ENCODE results near the gene ROBO1.
"Not testable (repeated sequence)": the region's sequence is repeated elsewhere in the genome, so short reads cannot be mapped to it uniquely, and the experiment has no call there.

The ROBO1 gene

DNA sequence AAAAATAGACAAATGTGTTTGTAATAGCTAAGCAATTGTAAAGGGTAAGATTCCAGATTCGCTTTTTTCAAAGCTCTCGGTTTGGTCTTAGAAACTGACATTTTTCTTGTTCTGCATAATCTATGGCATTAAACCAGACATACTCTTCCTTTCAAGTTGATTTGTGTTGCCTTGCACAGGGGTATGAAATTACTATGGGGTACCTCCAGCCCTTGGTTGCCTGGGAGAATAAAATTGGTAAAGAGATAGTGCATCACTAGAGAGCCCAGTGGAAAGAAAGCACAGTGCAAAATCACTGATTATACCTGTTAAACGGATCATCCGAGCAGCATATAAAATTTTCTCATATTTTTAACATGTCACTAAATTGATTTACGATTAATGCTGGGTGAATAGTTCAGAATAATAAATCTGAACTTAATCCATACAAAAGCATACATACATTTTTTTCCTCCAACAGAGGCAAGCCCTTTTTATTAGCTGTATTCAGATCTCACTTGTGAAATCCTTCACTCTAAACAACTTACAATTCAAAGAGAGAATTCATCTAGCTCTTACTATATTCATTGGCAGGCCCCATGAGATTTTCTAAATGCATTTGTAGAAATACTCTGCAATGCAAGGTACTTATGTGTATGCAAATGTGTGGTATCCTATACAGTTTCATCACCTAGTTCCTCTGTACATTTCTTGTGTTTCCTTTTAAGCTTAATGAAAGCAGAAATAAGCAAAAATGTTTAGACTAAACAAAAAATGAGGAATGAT is 224.4 kb downstream of the ROBO1 start:
- DNase-seq = no peak

DNA sequence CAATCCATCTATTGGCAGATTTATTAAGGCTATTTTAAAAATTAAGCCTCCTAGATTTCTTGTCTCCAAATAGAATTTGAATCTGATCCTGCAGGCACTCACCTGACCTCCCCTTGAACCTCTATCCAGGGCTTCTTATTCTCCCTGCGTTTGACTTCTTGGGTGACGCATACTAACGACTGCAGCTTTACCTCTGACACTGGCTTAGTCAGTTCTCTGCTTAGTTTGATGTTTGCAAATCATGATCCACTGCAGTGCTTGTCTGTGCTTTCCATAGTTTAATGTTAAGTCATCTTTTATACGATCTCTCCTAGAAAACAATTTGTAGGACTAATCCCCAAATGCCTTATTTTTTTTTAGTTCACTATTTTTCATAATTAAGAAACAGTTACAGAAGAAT is 233.1 kb downstream of the ROBO1 start:
- DNase-seq = no peak

DNA sequence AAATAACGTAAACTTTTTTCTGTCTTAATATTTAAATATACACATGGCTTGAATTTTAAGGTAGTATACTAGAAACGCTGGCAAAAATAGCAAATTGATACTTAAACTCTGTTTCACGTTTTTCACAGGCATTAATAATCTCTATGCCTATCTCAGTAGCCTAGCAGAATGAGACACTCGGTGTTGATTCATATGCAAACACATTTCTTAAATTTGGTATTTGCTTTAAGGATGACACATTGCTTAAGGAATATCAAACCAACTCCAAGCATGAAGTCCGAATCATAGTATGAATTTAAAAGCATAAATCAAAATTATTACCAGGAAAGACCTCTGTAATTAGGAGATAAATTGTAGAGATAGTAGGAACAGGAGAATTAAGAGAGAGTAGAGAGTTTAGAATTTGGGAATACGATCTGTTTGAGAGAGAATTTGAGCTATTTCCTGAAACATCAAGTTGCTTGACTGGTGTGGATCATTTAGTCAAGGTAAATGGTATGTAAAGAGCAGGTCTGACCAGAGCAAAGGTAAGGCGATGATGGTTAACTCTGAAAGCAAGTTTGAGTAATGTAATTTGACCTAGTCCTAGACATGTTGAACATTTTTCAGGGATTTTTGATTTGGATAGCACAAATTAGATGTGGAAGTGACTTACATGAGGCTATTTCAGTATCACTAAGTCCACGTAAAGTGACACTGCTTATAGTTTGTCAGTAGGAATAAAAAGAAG is 236.1 kb downstream of the ROBO1 start:
- DNase-seq = no peak

DNA sequence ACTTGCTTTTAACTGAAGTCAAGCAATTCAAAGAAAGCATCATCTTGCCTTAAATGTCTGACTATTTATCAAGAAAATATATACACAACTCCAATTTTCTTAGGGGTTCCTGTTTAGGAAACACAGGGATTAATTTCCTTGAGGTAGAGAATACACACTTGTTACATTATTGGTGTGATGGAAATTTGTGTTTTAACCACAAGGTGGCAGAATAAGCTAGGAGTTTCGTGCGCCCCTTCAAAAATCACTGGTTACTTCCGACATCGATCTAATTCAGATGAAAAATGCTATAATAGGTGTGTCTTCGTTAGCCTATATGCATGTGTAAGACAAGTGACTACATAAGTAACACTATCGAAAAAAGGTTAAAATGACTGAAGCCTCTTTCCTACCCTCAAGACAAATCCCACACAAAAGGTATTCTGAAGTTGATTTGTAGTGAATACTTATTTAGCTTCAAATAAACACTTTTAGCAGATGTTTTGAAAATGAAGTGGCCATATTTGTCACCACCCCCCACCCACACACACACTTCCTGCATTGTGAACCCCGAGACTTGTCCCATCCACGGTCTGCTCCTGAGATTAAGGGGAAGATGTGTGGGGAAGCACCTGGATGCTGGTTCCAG is 246.5 kb downstream of the ROBO1 start:
- DNase-seq = peak; percentile 35 to 63

DNA sequence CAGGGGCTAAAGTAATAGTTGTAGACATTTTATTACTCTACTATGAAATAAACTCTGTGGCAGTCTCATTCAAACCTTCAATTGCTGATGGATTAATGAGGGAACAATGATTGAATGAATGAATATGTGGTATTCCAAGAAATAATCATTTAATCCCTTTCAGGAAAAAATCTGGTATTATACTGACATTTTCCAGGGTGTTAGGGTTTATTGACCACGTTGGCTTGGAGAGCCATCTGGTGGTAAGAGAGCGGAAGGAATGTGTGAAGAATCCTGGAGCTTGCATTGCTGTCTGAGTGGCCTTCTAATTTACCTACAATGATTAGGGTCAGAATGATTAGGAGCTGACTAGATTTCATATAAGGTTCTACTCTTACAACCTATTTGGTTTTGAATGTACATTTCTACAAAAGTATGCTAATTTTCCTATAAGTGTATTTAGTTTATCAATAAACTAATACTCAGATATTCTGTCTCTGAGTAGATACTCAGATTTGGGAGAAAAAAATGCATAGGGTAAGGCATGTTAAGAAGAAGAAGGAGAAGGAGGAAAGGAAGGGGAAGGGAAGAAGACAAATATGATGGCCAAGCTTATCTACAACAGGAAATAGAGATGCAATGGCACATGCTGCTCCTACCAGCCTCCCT is 249.9 kb downstream of the ROBO1 start:
- DNase-seq = peak in 1 of 2 experiments; percentile 28

DNA sequence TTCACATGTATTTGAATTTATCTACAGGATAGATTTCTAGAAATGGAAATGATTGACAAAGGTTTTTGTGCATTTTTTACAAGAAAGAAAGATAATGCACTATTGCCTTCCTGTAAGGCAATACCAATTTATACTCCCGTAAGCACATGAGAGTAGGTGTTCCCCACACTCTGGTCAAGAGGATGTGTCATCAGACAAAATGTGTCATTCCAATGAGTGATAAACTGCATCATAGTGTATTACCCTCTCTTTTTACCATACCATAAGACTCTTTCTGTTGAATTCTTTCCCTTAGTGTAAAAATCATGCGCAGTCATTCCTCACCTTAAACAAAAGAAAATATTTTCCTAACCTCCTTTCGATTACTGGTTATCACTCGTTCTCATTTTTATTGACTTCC is 251.0 kb downstream of the ROBO1 start:
- DNase-seq = no peak

DNA sequence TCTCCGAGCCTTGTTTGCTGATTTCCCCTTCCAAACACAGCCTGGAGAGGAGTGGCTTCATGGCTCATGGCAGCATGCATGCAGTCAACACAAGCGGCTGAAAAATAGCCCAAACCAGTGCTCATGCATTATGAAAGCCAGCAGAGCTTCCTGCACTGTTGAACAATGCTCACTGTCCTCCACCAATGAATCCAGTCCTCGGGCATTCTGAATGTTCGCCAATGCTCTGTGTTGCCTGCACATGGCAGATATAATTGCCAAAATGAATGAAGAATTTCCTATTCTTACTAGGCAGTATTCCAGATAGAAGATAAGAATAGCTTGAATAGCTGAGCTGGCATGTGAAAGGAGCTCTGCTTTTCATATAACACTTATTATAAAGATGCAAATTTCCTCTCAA is 252.7 kb downstream of the ROBO1 start:
- DNase-seq = no peak

DNA sequence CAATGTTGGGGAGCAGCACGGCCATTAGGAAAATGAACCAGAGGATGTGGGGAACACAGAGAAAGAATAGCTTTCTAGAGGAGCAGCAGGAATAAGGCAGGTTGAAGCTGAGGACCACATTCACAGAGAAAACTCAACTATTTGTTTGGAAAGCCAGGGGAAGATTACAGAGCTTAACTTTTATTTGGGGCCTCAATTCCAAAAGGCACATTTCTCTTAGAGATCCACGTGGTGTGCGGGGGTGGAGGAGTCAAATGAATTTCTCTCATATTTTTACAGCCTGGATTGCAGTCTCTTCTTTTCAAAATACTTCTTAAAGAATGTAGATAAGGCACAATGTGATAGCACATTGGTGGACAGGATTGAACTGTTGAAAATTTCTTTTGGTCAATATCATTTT is 253.7 kb downstream of the ROBO1 start:
- DNase-seq = no peak

DNA sequence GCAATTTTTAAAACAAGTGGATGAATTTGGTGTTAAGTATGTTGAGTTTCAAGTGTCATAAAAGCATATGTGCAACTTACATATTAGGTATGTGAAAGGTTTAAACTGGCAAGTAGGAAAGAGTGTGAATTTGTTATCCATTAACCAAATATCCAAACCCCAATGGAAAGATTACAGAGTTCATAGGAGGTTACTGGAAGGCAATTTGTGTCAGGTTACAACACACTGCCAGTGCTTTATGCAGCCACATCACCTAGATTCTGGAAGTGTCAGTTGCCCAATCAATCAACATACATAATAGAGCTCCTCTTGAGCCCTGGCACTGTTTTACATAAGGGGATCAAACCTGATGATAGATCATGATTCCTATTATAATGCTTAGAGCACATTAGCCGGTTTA is 261.0 kb downstream of the ROBO1 start:
- DNase-seq = no peak

DNA sequence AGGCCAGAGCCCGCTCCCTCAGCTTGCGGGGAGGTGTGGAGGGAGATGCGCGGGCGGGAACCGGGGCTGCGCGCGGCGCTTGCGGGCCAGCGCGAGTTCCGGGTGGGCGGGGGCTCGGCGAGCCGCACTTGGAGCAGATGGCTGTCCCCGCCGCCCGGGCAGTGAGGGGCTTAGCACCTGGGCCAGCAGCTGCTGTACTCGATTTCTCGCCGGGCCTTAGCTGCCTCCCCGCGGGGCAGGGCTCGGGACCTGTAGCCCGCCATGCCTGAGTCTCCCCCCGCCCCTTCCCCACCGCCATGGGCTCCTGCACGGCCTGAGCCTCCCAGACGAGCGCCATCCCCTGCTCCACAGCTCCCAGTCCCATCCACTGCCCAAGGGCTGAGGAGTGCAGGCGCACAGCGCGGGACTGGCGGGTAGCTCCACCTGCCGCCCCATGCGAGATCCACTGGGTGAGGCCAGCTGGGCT is 265.5 kb downstream of the ROBO1 start:
- DNase-seq = not testable (repeated sequence)

DNA sequence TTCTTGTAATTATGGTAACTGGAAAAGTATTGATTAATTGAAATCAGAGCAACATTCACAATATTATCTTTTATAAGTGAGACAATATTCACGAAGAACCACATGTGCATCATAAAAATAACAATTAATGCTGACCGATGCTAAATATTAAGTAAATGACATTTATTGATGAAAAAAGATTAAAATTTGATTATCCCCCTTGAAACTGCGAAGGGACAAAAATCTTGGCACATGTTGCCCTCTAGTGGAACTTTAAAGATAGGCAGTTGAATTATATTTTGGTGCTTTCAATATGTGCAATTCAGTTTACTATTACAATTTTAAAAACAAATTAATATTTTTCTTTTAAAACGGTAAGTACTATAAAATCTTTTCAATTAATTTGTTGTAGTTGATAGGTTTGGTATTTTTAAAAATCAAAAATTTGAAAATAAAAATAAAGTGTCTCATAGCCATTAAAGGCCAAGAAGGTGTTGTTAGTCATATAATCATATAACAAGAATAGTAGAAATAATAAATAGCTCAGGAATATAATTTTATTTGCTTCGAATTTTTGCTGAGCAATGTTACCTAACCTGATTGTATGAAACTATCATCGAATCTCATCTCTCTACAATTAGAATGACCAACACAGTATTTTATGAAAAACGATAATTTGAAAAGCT is 270.2 kb downstream of the ROBO1 start:
- peak in 1 of 2 experiments; percentile 17 for DNase-seq

DNA sequence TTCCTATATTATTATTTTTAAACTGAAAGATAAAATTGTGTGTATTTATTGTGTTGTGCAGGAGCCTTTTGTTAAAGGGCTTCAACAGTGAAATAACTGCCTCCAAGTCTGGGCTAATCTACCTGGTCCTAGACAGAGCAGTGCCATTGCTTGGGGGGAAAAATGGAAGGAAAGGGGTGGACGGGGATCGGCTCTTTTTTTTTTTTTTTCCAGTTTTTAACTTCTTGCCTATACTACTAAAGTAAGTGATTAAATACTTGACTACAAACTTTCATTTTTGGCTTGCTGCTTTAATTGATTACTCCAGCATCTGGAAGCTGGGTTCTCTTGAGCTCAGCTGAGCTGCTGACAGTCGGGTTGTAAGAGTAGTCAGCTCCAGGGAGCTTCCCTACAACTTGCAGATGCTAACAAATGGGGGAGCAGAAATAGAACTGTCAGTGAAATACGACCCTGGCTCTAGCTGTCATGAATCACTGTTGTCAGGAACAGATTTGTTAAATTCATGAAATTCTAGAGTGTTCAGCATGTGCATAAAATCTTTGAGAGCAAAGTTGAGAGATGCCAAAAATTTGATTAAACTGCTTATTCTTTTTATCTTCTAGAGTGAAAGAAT is 276.7 kb downstream of the ROBO1 start:
- DNase-seq = no peak

DNA sequence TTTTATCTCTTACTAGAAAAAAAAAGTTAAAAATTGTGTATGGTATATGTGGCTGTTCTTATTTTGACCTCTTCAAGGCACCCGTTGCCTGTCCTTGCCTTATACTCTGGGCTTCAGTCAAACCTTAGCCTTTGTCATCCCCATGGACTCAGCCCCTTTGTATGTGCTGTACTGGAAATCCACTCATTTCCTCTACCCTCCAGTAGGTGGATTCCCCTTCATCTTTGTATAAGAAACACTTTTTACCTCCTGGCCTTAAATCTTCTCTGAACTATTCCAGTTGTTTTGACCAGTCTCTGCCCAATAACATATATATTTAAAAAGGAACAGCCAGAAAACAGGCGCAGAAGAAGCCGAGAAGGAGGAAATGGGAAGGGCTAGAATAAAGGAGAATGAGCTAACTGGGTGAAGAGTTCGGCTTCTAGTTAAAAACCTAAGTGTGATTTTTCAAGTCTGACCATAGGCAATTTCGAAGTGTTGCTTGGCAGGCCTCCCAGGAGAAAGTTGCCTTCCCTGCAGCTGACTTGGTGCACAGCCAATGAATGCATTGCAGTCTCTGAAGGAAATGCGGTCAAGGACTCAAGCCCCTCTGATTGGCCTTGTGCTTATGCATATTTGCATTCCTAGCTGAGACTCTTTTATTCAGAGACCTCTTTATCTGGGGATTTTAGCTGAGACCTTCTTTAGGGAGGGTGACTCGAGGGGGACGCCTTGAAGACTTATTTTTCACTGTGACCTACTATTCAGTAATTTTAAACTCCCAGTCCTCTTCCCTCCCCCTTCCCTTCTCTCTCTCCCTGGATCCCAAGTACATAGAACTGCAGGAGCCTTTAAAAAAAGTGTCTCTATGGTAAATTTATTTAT is 277.4 kb downstream of the ROBO1 start:
- DNase-seq = no peak

DNA sequence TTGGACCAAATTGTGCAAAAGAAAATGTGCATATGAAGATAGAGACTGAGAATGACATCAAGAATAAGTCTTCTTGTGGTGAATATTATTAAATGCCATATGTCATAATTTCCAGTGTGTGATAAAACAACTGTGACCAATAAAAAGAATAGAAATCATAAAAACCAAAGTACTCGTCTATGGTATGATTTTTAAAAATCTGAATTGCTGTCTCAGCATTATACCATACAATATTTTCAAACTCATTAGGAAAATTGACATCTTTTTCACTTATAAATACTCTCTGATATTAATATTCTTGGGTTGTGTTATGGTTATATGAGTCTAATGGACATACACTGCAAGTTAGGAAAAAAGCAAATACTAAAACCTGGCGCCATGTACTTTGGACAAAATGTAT is 279.4 kb downstream of the ROBO1 start:
- no peak for DNase-seq

DNA sequence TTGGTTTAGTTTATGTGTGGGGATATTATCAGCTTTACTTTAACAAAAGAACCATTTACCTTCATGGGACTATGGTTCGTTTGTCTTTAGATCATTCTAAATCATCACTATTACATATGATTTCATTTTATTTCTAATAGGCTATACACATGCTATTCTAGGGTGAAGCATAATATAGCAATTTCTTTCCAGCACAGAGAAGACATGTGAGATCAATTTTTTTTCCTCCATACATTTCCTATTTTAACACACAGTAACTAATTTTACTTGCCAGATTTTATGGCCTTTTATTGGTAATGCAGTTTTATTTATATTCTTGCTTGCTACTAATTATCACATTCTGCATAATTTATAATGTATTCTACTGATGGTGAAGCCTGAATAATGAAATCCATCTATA is 287.1 kb downstream of the ROBO1 start:
- DNase-seq = no peak

DNA sequence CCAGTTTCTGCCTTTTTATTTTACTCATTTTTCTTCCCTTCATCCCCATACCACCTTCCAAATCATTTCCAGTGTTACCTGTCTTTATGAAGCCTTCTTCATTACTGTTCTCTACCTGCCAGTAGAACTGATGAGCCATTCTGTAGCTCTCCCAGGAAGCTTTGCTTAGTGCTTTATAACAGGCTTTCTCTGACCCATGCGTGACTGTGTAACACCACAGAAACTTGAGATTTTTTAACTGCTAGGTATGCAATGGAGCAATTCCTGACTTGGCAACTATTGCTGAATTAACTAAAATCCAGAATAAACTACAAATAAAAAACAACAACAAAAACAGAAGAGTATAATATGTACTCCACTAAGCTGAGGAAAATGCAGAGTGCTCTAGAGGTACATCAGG is 289.2 kb downstream of the ROBO1 start:
- no peak for DNase-seq

DNA sequence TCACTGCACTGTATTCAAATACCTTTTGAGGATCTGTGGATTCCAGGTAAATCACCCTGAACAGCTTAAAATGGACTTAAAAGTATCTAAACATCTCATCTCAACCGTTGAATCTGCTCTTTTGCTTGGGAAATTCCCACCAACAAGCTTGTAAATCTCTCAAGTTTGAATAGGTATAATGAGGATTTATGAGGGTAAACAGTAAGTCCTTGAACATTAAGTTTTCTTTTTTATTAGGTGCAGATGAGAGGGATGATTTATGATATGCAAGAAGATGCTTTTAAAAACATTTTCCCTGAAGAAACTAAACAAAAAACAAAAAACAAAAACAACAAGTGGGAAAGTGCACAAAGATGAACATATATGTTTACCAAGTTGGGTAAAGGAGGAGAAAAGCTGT is 290.6 kb downstream of the ROBO1 start:
- DNase-seq = no peak

DNA sequence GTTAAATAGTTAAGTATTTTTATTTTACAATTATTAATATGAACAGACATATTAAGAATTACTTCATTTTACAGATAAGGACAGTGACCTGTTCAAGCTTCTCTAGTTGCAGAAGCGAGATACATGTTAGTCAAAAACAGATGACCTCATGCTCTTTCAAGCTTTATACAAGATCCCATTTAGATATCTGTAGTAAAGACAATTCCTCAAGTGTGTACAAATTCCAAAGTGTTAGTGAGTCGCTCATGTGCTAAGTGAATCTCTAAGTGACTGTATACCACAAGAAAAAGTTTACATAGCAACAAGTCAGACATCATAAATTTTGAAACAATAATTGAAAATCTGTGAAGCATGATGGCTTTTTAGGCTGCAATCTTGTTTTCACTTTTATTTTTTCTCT is 293.8 kb downstream of the ROBO1 start:
- DNase-seq = no peak

DNA sequence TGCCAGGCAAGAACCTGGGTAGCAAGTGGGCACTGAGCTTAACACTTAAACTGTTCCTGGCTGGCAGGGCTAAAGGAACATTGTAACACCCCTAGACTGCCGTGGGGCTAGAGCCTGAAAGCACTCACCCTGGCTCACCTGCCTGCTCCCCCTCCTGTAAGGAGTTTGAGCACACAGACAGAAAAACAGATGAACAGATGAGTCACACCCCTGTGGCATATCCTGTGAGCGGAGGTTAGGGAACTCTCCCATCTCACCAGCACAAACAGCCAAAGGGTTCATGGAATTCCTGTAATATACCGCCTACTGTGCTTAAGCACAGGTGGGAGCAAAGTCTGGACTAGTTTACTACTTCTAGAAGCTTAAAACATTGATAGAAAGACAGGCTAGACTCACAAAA is 300.1 kb downstream of the ROBO1 start:
- no peak for DNase-seq

DNA sequence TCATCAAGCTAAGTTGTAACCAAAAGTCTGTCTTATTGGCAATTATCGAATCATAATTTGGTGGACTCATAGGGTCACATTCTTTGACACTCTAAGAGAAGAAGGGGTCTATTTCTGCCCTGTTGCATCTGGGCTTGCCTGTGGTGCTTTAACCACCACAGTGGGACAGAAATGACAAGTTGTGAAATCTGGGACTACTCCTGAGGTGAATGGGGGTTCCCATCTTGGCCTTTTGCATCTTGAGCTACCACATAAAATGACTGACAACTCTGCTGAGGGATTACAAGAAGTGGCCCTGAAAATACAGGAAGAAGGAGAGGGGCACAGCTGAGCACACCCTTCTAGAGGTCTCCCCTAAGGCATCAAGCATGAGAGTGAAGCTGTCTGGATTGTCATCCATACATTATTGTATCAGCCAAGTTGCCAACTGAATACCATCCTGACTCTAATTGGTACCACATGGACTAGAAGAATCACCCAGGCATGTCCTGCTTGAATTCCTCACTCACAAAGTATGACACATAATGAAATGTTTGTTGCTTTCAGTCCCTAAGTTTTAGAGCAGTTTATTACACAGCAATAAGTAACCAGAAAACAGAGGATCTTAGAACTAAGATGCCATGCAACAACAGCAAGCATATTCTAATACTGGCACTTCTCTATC is 306.5 kb downstream of the ROBO1 start:
- no peak for DNase-seq

DNA sequence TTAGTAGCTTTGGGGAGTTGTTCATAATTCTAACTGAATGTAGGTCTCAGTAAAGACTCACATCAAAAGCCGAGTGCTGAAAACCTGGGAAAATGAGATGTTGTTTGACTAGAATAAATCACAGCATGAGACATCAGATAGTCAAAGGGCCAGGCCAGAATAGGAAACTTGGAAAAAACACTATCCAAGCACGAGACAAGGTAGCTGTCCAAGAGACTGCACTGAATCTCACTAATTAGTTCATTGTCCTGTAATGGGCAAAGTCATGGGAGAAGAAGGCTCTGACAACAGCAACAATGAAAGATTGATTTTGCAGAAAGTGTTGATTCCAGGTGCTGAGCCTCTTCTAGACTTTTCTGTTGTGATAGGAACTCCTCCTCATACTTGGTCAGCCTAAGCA is 314.2 kb downstream of the ROBO1 start:
- DNase-seq = no peak

Data from NCI-H2081 (cell line).